Measurements from ENCODE around the gene SMYD3.
"Not testable (repeated sequence)": the region's sequence is repeated elsewhere in the genome, so short reads cannot be mapped to it uniquely, and the experiment has no call there.

Gene SMYD3

GRCh38 chr1:245986404-245987218 lies 520.5 kb downstream of the SMYD3 start:
- H3K4me3 ChIP-seq (ENCODE audit: low read length in 2 of 2), result no peak overlapping the region

GRCh38 chr1:245984390-245985155 lies 522.5 kb downstream of the SMYD3 start:
- H3K36me3 ChIP-seq (ENCODE audit: control insufficient read depth in 2 of 2, insufficient read depth in 2 of 2, low read length in 2 of 2), result no peaks in the 10 kb centered on the region
- no peak overlapping the region for H3K27ac ChIP-seq (ENCODE audit: low read depth in 2 of 2, low read length in 2 of 2)
- no peak overlapping the region for H3K9ac ChIP-seq (ENCODE audit: low read depth in 1 of 2, low read length in 2 of 2)
- H3K27me3 ChIP-seq (ENCODE audit: control insufficient read depth in 2 of 2, insufficient read depth in 2 of 2, low read length in 2 of 2), result no peaks in the 10 kb centered on the region
- no peaks in the 10 kb centered on the region for H3K9me3 ChIP-seq (ENCODE audit: control insufficient read depth in 2 of 2, low read length in 2 of 2)
- no peak overlapping the region for H3K4me3 ChIP-seq (ENCODE audit: low read length in 2 of 2)
- peaks cover 4 to 7% of the 10 kb centered on the region in 2 donors for H3K4me1 ChIP-seq (ENCODE audit: control insufficient read depth in 2 of 2, insufficient read depth in 2 of 2, low read length in 2 of 2)

More at GRCh38 chr1:245986404-245987218, 520.5 kb downstream of the SMYD3 start:
- Histone ChIP-seq H3K27ac (ENCODE audit: low read depth in 2 of 2, low read length in 2 of 2) (no peak overlapping the region), H3K9me3 (ENCODE audit: control insufficient read depth in 2 of 2, low read length in 2 of 2) (no peaks in the 10 kb centered on the region), H3K9ac (ENCODE audit: low read depth in 1 of 2, low read length in 2 of 2) (no peak overlapping the region), H3K4me1 (ENCODE audit: control insufficient read depth in 2 of 2, insufficient read depth in 2 of 2, low read length in 2 of 2) (peaks cover 4 to 13% of the 10 kb centered on the region in 2 donors), H3K27me3 (ENCODE audit: control insufficient read depth in 2 of 2, insufficient read depth in 2 of 2, low read length in 2 of 2) (no peaks in the 10 kb centered on the region), H3K36me3 (ENCODE audit: control insufficient read depth in 2 of 2, insufficient read depth in 2 of 2, low read length in 2 of 2) (no peaks in the 10 kb centered on the region)

- Histone ChIP-seq H3K36me3 (ENCODE audit: control insufficient read depth in 2 of 2, insufficient read depth in 2 of 2, low read length in 2 of 2) (no peaks in the 10 kb centered on the region), H3K4me1 (ENCODE audit: control insufficient read depth in 2 of 2, insufficient read depth in 2 of 2, low read length in 2 of 2) (peaks cover 4 to 7% of the 10 kb centered on the region in 2 donors), H3K4me3 (ENCODE audit: low read length in 2 of 2) (no peak overlapping the region), H3K9me3 (ENCODE audit: control insufficient read depth in 2 of 2, low read length in 2 of 2) (no peaks in the 10 kb centered on the region), H3K27me3 (ENCODE audit: control insufficient read depth in 2 of 2, insufficient read depth in 2 of 2, low read length in 2 of 2) (no peaks in the 10 kb centered on the region), H3K9ac (ENCODE audit: low read depth in 1 of 2, low read length in 2 of 2) (no peak overlapping the region), H3K27ac (ENCODE audit: low read depth in 2 of 2, low read length in 2 of 2) (no peak overlapping the region)
Measured at GRCh38 chr1:245983294-245983967, 523.6 kb downstream of the SMYD3 start.

DNA sequence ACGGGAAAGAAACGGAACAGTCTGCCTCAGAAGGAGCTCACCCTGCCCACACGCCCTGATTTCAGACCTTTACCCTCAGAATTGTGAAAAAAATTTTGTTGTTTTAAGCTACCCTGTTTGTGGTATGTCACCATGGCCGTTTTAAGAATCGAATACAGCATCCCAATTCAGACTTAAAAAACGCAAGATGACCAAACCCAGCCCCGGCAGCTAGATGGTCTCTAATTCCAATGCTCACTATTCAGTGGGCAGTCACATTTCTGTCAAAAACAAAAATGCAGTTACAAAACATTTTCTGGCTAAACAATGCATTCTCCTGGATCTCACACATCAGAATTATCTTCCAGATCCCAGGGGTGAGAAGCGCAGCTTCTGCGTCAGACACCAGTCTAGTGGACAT lies 527.5 kb downstream of the SMYD3 start:
- no peak overlapping the region for H3K27ac ChIP-seq (ENCODE audit: low read depth in 2 of 2, low read length in 2 of 2)
- H3K27me3 ChIP-seq (ENCODE audit: control insufficient read depth in 2 of 2, insufficient read depth in 2 of 2, low read length in 2 of 2), result no peaks in the 10 kb centered on the region
- no peaks in the 10 kb centered on the region for H3K4me1 ChIP-seq (ENCODE audit: control insufficient read depth in 2 of 2, insufficient read depth in 2 of 2, low read length in 2 of 2)

GRCh38 chr1:245978915-245979314 lies 528.2 kb downstream of the SMYD3 start:
- H3K9ac ChIP-seq (ENCODE audit: low read depth in 1 of 2, low read length in 2 of 2), result no peak overlapping the region
- H3K4me3 ChIP-seq (ENCODE audit: low read length in 2 of 2), result no peak overlapping the region
- H3K27ac ChIP-seq (ENCODE audit: low read depth in 2 of 2, low read length in 2 of 2), result no peak overlapping the region
- H3K27me3 ChIP-seq (ENCODE audit: control insufficient read depth in 2 of 2, insufficient read depth in 2 of 2, low read length in 2 of 2), result no peaks in the 10 kb centered on the region
- H3K9me3 ChIP-seq (ENCODE audit: control insufficient read depth in 2 of 2, low read length in 2 of 2), result no peaks in the 10 kb centered on the region
- no peaks in the 10 kb centered on the region for H3K36me3 ChIP-seq (ENCODE audit: control insufficient read depth in 2 of 2, insufficient read depth in 2 of 2, low read length in 2 of 2)
- no peaks in the 10 kb centered on the region for H3K4me1 ChIP-seq (ENCODE audit: control insufficient read depth in 2 of 2, insufficient read depth in 2 of 2, low read length in 2 of 2)

More for the DNA sequence above, 527.5 kb downstream of the SMYD3 start:
- no peaks in the 10 kb centered on the region for H3K36me3 ChIP-seq (ENCODE audit: control insufficient read depth in 2 of 2, insufficient read depth in 2 of 2, low read length in 2 of 2)
- no peak overlapping the region for H3K9ac ChIP-seq (ENCODE audit: low read depth in 1 of 2, low read length in 2 of 2)
- no peak overlapping the region for H3K4me3 ChIP-seq (ENCODE audit: low read length in 2 of 2)
- H3K9me3 ChIP-seq (ENCODE audit: control insufficient read depth in 2 of 2, low read length in 2 of 2), result no peaks in the 10 kb centered on the region

DNA sequence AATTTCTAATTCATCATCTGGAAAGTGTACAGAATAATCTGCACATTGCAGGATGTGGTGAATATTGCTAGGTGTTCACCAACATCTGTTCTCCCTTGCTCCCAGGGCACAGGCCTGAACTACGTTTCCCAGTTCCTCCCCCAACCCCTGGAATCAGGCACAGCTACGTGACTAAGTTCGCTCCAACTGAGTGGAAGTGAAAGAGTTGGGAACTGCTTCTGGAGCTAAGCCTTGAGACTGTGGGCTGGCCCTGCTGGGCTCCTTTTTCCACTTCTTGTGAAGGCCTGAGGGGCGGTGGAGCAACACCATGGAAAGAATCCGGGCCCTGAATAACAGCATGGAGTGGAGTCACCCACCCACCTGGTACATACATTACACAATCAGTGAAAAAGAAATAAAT lies 534.6 kb downstream of the SMYD3 start:
- Histone ChIP-seq H3K36me3 (ENCODE audit: control insufficient read depth in 2 of 2, insufficient read depth in 2 of 2, low read length in 2 of 2) (no peaks in the 10 kb centered on the region), H3K9ac (ENCODE audit: low read depth in 1 of 2, low read length in 2 of 2) (no peak overlapping the region), H3K4me1 (ENCODE audit: control insufficient read depth in 2 of 2, insufficient read depth in 2 of 2, low read length in 2 of 2) (no peaks in the 10 kb centered on the region), H3K9me3 (ENCODE audit: control insufficient read depth in 2 of 2, low read length in 2 of 2) (no peaks in the 10 kb centered on the region), H3K27me3 (ENCODE audit: control insufficient read depth in 2 of 2, insufficient read depth in 2 of 2, low read length in 2 of 2) (no peaks in the 10 kb centered on the region), H3K27ac (ENCODE audit: low read depth in 2 of 2, low read length in 2 of 2) (no peak overlapping the region), H3K4me3 (ENCODE audit: low read length in 2 of 2) (no peak overlapping the region)

GRCh38 chr1:245971711-245972085 lies 535.4 kb downstream of the SMYD3 start:
- no peak overlapping the region for H3K27ac ChIP-seq (ENCODE audit: low read depth in 2 of 2, low read length in 2 of 2)
- H3K36me3 ChIP-seq (ENCODE audit: control insufficient read depth in 2 of 2, insufficient read depth in 2 of 2, low read length in 2 of 2), result no peaks in the 10 kb centered on the region
- no peaks in the 10 kb centered on the region for H3K27me3 ChIP-seq (ENCODE audit: control insufficient read depth in 2 of 2, insufficient read depth in 2 of 2, low read length in 2 of 2)
- H3K4me3 ChIP-seq (ENCODE audit: low read length in 2 of 2), result no peak overlapping the region
- H3K9me3 ChIP-seq (ENCODE audit: control insufficient read depth in 2 of 2, low read length in 2 of 2), result no peaks in the 10 kb centered on the region
- H3K9ac ChIP-seq (ENCODE audit: low read depth in 1 of 2, low read length in 2 of 2), result no peak overlapping the region
- H3K4me1 ChIP-seq (ENCODE audit: control insufficient read depth in 2 of 2, insufficient read depth in 2 of 2, low read length in 2 of 2), result no peaks in the 10 kb centered on the region

GRCh38 chr1:245971076-245971710 lies 535.9 kb downstream of the SMYD3 start:
- not testable (repeated sequence) for H3K27me3 ChIP-seq (ENCODE audit: control insufficient read depth in 2 of 2, insufficient read depth in 2 of 2, low read length in 2 of 2); H3K9me3 ChIP-seq (ENCODE audit: control insufficient read depth in 2 of 2, low read length in 2 of 2); H3K9ac ChIP-seq (ENCODE audit: low read depth in 1 of 2, low read length in 2 of 2); H3K4me1 ChIP-seq (ENCODE audit: control insufficient read depth in 2 of 2, insufficient read depth in 2 of 2, low read length in 2 of 2); H3K36me3 ChIP-seq (ENCODE audit: control insufficient read depth in 2 of 2, insufficient read depth in 2 of 2, low read length in 2 of 2); H3K4me3 ChIP-seq (ENCODE audit: low read length in 2 of 2); H3K27ac ChIP-seq (ENCODE audit: low read depth in 2 of 2, low read length in 2 of 2)

DNA sequence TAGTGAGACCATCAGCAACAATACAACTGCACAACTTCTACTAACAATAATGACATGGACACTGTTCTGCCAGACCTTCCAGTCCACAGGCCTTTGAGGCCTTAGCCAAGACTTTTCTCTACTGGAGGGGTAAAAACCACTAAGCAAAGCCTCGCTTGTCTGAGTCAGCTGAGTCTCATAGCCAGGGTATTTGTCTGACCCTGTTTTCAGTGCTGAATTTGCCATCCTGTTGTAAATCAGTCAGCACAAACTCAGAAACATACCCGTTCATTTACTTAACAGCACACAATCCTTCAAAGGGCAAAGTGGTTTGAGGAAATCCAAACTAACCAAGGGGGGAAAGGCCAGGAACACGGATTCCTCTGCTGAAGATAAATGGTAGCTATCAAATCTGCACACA lies 537.8 kb downstream of the SMYD3 start:
- Histone ChIP-seq H3K4me3 (ENCODE audit: low read length in 2 of 2) (no peak overlapping the region), H3K27ac (ENCODE audit: low read depth in 2 of 2, low read length in 2 of 2) (no peak overlapping the region), H3K9ac (ENCODE audit: low read depth in 1 of 2, low read length in 2 of 2) (no peak overlapping the region), H3K4me1 (ENCODE audit: control insufficient read depth in 2 of 2, insufficient read depth in 2 of 2, low read length in 2 of 2) (no peaks in the 10 kb centered on the region), H3K36me3 (ENCODE audit: control insufficient read depth in 2 of 2, insufficient read depth in 2 of 2, low read length in 2 of 2) (no peaks in the 10 kb centered on the region), H3K27me3 (ENCODE audit: control insufficient read depth in 2 of 2, insufficient read depth in 2 of 2, low read length in 2 of 2) (no peaks in the 10 kb centered on the region), H3K9me3 (ENCODE audit: control insufficient read depth in 2 of 2, low read length in 2 of 2) (no peaks in the 10 kb centered on the region)

Data from mucosa of rectum (tissue), 2 donors.